Anterior cingulate cortex (tissue), 58 donors: ENCODE results near the gene LRCH4.
A peak's percentile ranks its signal among the peaks of the same experiment; 100 is the strongest.
"Not testable (repeated sequence)": the region's sequence is repeated elsewhere in the genome, so short reads cannot be mapped to it uniquely, and the experiment has no call there.

Source experiments
- DNase-seq, 58 donors: peaks; one replicate each; lab custom pipeline; 2025; lab: John Stamatoyannopoulos, UW

The LRCH4 gene

DNA sequence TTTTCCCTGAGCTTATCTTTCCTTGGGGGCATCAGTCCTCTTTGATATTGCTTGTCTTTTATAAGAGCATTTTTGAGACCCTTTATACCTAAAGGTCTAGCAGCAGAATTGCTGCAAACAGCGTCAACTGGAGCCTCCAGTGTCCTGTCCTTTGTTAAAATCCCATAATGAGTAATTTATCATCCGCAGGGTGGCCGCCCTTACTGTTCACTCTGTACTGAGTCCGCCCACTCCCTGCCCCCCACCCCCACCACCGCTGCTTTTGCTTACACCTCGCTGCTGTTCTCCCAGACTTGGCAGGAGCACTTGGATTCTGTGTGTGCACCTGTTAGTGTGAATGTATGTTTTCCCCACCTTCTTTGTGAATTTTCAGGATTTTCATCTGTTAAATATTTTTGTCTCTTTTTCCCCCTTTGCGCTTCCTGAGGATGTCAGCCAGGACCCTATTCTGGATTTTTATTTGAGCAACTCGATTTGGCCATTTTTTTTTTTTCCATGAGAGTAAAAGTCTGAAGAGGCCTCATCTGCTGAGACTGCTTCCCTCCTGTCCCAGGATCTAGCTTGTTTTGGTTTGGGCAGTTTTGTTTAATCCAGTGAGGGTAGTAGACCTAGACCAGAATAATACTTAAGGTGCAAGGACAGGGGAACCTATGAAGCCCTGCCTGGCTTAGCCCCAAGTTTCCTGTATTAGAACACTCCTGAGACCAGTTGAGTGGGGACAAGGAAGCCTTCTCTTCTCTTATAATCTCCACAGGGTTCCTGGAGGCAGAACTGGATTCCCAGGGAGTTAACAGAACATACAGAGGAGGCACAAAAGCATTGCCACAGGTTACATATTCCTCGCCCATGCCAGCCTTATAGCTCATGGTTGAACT lies 38.8 kb downstream of the LRCH4 start:
- DNase-seq: peak in 1 of 58 donors; percentile 5

DNA sequence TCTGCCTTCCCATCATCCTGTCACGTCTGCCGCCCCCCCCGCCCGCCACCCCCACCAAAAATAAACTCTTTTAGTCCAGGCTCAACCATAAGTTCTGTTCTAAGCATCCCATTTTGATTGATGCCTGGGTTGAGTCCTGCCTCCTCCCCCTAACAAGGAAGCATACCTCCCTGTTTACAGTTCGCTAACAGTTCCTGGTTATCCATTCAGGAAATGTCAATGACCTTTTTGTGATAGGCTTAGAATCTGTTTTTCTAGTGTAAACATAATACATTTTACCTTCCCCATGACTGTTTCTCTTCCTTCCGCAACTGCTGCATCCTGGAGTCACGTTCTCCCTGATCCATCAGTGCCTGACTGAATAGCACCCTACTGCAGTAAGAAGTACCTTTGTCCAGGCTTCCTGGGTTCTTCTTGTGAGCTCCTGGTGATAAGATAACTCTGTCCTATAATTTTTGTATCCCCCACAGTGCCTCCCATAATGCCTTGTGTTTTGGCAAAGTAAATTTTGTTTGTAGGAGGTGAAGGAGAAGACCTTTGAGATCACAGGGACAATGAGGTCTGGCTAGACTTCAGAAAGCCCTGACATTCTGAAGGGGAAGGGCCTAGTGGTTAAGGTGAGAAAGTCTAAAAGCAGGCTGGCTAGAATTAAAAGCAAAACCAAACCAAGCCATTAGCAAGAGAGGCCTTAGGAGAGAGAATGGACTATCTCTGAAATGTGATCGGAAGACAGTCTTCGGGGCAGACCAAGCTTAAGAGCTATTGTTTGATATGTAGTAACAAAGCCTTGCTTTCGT lies 39.6 kb downstream of the LRCH4 start:
- no peak for DNase-seq

DNA sequence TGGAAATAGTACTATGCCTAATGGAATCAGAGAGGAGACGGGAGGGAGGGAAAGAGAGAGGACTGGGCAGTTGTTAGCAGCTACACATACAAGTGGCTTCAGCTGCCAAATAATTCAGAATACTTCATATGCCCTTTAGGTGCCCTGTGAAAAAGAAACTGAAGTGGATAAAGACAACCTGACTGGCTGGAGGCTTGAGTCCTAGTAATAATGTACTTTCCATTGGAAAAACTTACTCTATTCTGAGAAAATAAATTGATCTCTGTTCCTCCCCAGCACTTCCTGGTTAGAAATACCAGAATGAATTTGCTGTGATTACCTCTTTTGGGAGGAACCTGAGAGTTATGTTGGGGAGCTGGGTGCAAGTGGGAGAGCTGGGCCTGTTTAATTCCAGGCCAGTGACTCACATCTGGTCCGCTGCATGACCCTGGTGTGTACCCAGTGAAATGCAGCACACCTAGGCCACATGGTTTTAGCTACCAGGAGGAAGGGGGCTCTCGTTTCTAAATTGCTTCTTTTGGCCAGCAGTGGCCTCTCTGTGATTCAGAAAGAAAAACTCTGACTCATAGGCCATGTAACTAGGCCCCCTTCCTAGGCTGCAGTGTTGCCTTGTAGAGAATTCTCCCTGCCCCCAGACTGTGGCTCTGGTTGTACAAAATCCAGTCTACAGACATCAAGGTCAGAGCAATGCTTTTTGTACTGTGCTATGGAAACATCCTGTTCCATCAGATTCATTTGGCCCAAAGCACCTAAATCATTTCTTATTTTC lies 40.4 kb downstream of the LRCH4 start:
- DNase-seq: peak in 15 of 58 donors; percentile 9 to 53 (median 24)

DNA sequence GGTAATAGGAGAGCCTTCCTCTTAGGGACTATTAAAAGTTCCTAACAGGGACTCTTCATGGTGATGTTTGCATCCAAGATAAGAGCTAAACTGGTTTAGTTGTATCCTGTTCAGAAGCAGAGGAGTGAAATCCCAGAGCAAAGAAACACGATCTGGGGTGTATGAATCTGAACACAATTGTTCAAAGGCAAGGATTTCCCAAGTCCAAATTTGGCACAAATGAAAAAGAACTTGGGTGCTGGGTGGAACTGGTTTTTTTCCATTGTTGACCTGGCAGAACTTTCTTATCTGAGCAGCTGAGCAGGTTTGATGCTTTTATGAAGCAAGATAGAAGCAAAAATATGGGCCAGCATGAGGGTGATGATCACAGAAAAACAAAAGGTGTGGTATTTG lies 41.0 kb downstream of the LRCH4 start:
- DNase-seq: no peak

DNA sequence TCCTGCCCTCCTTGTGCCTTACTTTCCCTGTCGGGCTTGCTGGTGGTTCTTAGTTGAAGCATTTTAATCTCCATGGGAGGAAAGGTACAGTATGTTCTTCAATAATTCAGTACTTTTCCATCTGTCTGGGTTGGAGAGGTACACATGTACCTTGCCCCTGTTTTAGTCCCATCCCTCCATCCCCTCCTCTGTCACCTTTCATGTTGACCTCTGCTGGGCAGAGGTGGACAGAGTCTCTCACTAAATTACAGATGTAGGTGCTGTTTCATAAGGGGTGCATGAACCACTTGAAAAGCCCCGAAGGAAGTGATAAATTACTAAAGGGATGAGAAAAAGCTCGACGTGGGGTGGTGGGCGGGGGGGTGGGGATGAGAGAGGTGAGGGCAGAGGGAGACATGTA lies 41.5 kb downstream of the LRCH4 start:
- DNase-seq: no peak

DNA sequence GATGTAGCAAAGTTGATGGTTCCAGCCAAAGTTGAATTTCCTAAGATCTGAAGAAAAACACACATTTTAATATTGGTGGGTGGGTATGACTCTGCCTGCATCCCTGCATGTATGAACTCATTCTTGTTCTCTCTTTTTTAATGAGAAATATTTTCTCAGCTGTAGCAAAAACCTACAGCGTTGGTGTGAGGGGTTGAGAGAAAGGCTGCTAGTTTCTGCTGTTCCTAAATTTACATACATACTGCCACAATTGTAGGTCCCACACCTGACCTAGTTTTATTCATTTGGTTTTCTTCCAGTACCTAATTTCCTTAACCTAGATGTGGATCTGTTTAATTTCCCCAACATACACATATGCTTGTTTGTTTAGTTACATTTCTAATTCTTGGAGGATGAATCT lies 42.3 kb downstream of the LRCH4 start:
- no peak for DNase-seq

DNA sequence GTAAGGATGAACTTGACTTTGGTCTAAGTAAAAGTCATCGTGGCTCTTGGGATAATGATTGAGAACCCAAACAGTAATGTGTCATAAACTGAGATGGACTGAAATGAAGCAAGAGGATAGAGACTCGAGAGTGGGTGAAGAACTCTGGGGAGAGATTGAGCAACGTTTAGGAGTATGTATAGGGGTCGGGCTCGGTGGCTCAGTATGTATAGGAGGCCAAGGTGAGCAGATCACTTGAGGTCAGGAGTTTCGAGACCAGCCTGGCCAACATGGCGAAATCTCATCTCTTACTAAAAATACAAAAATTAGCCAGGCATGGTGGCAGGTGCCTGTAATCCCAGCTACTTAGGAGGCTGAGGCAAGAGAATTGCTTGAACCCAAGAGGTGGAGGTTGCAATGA lies 44.6 kb downstream of the LRCH4 start:
- not testable (repeated sequence) for DNase-seq

DNA sequence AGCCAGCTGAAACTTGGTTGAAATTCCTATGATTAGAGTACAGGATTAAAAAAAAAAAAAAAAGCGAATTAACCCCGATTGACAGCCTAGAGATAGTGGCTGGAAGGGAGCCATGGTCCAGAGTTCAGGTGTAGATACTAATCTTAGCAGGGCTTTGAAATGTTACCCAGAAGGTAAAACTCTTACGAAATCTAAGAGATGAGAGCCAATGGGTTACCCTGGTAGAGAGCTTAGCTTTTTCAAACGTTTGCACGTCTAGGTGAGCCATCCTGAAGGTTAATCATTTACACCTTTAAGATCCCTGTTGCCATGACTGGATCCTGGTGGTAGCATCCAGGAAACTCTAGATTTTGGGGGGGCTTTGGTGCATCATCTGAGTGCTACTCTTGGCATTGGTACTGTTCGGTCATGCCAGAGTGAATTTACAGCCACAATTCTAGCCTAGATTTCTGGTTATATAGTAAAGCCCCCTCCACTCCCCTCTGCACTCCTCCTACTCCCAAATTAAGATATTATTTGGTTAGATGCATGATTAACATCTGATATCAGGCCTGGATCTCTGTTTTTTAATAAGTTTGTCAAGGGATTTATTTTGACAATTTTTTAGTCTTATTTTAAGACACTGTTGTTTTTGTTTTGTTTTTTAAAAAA lies 45.7 kb downstream of the LRCH4 start:
- no peak for DNase-seq

DNA sequence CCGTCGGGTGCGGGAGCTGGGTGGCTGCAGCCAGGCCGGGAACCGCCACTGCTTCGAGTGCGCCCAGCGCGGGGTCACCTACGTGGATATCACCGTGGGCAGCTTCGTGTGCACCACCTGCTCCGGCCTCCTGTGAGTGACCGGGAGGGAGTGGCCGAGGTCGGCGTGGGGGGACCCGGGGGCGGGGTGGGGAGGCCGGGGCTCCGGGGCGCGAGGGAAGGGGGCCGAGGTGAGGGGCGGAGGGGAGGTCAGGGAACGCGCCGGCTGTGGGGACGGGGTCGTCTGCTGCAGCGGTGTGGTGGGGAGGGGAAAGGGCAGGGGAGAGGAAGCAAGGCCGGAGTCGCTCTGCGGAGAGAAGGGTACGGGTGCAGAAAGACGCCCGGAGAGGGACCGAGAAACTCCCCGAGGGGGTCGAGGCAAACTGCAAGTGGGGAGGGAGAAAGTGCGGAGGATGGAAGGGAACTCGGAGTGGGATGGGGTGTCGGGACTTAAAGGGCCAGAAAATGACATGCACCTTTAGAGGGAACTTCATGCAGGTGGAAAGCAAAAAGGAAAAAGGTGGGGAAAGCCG lies 46.4 kb downstream of the LRCH4 start:
- DNase-seq: peak in 1 of 58 donors; percentile 55

DNA sequence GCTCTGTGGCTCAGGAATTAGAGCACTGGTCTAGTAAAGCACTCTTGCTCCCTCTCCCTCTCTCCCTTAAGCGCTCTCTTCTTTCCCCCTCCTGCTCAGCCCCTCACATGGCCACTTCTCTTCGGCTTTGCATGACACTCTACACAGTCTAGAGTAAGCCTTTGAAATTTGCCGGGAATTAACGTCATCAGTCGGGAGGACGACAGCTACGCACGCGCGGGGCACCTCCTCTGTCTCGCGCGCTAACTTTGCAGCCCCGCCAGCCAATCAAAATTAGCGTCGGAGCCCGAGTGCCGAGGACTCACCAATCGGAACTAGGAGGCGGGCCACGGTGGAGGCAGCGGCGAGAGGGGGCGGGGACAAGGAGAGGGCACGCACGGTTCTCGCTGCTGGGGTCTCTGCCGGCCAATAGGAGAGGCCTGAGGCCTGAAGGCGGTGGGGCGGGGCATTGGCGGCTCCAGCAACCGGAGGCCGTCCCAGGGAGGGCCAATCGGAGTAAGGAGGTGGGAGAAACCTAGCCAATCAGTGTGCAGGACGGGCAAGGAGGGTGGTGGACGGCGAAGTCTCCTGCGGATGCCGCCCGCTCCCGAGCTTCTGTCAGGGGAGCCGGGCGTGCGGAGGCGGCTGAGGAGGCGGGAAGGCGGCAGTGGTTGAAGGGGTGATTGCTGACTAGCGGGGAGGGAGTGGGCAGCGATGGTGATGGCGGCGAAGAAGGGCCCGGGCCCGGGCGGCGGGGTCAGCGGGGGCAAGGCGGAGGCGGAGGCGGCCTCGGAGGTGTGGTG lies 47.1 kb downstream of the LRCH4 start, which contains the start of gene AGFG2:
Gene AGFG2 (plus strand): TSS at position 550 of the 782 bp plus-strand sequence. CDS start 144 bp downstream, at position 694.
- DNase-seq: peak; percentile 97 to 100 (median 100)

DNA sequence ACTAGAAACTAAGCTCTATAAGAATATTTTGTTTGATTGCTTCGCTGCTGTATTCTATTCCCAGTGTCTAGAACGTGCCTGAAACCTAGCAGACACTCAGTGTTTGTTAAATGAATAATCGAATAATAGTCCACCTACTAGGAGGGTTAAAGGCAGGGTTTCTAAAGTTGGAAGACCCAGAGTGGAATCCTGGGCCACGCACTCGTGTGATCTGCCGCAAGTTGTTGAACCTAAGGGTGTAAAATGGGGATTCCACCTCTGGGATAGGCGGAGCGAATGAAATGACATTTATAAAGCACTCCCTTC lies 47.6 kb downstream of the LRCH4 start:
- no peak for DNase-seq

DNA sequence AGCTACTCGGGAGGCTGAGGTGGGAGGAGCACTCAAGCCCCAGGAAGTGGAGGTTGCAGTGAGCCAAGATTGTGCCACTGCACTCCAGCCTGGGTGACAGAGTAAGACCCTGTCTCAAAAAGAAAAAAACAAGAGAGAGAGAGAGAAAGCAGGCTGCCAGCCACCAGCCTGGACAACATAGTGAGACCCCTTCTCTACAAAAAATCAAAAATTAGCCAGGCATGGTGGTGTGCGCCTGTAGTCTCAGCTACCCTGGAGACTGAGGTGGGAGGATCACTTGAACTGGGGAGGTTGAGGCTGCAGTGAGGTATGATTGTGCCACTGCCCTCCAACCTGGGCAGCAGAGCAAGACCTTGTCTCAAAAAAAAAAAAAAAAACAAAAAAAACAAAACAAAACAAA lies 49.2 kb downstream of the LRCH4 start:
- not testable (repeated sequence) for DNase-seq

DNA sequence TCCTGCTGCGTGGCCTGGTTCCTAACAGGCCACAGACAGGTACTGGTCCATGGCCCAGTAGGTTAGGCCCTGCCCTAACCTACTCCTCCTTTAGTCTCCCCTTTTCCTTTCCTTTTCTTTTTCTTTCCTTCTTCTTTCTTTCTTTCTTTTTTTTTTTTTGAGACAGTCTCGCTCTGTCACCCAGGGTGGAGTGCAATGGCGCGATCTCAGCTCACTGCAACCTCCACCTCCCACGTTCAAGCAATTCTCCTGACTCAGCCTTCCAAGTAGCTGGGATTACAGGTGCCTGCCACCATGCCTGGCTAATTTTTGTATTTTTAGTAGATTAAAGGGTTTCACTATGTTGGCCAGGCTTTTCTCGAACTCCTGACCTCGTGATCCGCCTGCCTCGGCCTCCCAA lies 49.9 kb downstream of the LRCH4 start:
- not testable (repeated sequence) for DNase-seq

DNA sequence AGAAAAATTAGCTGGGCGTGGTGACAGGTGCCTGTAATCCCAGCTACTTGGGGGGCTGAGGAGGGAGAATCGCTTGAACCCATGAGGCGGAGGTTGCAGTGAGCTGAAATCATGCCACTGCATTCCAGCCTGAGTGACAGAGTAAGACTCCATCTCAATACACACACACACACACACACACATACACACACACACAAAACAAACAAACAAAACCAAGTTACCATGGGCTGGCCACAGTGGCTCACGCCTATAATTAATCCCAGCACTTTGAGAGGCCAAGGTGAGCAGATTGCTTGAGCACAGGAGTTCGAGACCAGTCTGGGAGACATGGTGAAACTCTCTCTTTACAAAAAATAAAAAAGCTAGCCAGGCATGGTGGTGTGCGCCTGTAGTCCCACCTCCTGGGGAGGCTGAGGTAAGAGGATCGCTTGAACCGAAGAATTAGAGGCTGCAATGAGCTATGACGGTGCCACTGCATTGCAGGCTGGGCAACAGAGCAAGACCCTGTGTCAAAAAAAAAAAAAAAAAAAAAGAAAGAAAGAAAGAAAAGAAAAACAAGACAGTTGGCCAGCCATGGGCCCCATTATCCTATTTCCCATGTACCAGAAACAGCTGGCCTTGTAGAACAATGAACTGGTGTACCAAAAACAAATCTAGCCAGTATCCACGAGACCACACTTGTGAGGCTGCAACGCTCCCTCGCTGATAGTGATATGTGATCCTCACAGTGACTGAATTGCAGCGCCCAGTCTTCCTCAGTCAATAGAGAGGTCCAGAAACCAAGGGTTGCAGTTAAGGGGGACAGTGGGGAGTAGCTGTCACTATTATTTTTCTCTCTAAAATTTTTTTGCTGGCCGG lies 53.5 kb downstream of the LRCH4 start:
- no peak for DNase-seq

DNA sequence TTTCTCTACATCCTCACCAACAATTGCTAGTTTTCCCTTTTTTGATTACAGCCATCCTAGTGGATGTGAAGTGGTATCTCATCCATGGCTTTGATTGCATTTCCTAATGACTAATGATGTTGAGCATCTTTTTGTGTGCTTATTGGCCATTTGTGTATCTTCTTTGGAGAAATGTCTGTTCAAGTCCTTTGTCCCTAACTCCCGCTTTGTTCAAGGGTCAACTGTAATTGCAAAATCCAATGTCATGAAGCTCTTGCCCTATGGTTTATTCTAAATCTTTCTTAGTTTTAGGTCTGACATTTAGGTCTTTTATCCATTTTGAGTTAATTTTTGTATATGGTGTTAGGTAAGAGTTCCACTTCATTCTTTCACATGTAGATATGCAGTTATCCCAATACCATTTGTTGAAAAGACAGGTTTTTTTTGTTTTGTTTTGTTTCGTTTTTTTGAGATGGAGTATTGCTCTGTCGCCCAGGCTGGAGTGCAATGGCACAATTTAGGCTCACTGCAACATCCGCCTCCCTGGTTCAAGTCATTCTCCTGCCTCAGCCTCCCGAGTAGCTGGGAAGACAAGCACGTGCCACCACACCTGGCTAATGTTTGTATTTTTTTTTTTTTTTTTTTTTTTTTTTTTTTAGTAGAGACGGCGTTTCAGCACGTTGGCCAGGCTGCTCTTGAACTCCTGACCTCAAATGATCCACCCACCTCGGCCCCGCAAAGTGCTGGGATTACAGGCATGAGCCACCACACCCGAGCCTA lies 57.6 kb downstream of the LRCH4 start:
- DNase-seq: not testable (repeated sequence)
